Measurements from ENCODE around the gene TGFBR3. TPM values are rescaled to one million over a fixed set of nuclear protein-coding genes. Genes with fewer than 3 reads are reported as not detected.

Gene TGFBR3
- total RNA-seq, 1 donor from 2014 or later: 69.2 TPM

DNA sequence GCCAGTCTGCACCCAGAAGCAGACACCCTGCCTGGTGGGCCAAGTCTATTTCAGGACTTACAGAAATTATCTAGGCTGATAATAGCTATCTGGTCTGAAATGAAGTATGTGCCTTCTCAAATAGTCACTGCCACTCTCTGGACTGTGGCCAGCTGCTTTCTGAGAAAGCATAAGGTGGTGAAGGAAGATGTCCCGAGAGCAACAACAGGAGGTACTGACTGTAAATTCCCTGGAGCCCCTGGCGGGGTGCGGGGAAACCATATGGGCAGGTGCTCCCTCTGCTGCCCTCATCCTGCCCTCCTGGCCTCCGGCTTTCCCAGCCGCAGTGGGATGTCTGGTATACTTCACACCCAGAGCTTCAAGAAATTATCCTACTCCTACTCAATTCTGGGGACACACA, 86.8 kb downstream of the TGFBR3 start:
- DNase-seq: no peak

DNA sequence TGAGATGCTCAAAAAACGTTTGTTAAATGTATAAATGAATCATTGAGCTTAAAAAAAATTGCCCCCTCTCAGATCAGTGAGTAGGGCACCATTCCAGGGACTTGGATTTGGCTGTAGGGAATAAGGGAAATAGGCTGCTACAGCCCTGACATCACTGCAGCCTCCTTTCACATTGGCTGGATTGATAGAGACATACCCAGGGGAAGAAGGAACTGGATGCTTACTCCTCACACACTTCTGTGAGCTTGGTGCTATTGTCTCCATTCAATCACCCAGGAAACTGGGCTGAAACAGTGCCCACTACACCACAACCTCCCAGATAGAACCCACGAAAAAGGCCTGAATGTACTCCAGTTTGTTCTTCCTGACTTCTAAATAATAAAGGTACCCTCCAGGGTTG, 87.2 kb downstream of the TGFBR3 start:
- DNase-seq: no peak

DNA sequence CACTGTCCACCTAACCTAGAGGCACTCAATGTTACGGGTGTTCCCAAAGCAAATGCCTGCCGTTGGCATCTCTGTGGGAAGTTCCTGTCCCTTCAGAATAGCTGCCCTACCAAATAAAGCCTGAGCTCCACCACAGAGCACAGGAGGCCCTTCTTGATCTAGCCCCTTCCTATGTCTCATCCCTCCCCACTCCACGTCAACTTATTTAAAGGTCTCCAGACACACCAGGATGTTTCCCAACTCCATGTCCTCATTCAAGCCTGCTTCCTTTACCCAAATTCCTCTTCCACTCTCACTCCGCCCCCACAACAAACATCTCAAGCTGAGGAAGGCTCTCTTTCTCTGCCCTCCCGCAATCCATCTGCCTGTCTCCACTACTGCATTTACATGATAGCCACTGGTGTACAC, 87.7 kb downstream of the TGFBR3 start:
- DNase-seq: no peak

DNA sequence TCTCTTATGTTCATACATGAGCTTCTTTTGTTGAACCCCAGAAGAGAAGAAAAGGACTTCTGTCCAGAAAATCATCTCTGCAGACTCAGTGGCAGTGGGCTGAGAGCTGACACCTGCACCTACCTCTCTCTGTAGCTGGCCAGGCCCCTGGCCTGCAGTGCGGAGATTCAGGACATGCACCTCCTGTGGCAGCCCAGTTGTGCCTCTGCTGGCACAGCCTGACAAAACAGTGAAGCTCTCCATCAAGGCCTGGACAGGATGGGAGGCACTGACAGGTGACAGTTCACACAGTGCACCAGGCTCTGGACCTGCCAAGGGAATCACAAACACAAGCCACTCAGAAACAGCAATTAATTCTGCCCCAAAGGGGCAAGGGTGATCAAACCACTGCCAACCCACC, 88.8 kb downstream of the TGFBR3 start:
- no peak for DNase-seq

DNA sequence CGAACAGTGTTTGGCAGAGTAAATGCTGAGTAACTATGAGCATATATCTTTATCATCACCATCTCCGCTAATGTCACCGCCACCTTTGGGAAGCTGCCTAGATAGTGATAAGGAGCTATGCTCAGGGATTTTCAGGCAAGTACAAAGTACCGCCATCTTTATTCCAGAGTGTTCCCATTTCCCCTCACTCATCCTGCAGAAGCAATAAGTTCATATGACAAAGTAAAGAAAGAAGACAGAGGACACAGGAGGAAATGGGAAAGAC, 89.6 kb downstream of the TGFBR3 start:
- no peak for DNase-seq

DNA sequence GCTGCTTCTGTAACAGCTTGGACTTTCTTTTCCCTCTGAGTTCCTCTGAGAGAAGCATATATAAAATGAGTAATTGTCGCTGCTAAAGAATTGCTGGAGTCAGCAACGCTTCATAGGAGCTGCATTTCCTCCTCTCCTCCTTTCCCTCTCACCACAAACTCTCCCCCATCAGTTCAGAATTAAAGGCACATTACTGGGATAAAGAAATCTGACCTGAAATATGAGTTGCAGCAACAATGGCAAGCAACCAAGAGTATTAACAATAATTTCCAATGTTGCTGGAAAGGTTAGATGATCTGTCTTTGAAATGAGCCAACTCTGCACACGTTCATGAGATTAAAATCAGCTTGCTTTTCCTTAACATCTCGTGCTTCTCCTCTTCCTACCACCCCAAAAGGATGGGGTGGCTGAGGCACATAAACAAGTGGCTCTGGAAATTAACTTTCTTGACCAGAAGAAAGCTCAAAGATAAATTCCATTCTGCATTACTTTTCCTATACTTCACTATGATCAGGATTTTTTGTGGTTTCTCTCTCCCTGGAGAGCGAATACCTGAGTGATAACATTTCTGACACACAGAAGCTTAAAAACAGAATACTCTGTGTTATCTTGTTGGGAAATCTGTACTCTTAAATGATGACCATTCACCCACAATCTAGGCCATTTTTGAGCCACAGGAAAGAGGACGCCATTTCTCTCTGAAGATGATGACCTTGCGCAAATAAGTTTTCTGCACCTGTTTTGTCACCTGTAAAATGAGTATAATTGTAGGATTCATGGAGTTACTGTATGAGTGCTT, 90.2 kb downstream of the TGFBR3 start:
- peak; percentile 76 for DNase-seq

DNA sequence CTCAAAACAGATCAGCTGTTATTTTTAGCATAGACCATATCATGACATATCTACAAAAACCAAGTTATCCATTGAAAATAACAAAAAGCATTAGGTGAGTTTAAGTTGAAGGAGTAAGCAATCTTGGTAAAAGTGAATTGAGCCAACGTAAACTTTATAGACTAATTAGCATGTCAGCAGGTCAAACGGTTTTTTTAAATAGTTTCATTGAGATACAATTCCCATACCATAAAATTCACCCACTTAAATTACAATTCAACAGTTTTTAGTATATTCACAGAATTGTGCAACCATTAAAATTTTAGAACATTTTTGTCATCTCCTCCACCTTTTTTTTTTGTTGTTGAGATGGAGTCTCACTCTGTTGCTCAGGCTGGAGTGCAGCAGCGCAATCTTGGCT, 92.1 kb downstream of the TGFBR3 start:
- DNase-seq: no peak

DNA sequence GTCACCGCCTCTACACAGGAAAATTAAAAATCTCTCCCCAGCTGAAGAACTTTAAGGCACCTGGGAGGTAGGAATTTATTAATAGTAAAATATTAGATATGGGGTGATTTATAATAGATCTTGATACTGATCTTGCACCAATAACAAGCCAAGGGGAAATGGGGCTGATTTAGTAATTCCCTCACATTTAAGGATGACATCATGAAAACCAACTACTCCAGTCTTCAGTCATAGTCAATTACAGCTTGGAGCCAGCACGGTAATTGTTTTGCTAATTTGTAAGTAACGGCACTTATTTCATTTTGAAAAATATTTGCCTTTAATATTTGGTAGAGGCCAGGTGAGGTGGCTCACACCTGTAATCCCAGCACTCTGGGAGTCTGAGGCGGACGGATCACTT, 92.8 kb downstream of the TGFBR3 start:
- DNase-seq: no peak

DNA sequence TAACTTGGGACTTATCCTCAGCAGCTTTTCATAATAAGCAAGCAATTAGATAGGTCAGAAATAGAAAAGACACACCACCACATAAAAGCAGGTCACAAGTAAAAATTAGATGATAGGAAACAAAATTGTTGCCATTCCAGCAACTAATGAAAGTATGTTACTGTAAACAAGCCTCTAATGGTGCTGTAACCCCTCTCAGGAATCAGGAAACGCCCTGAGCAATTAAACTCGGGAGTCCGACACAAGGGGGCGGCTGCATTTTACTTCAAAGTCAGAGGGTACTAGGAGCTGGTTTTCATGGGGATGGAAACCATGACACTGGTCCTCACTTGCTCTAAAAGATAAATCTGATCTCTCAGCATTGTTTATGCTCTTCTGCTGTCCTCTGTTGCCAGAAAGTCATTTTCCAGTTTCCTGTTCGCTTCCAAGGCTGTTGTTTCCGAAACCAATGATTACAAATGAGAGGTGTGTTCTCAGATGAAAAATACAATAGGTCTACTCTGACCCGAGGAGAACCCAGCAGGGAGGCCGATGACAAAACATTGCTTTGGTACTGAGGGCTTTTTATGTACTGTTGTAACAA, 93.4 kb downstream of the TGFBR3 start:
- DNase-seq: no peak

DNA sequence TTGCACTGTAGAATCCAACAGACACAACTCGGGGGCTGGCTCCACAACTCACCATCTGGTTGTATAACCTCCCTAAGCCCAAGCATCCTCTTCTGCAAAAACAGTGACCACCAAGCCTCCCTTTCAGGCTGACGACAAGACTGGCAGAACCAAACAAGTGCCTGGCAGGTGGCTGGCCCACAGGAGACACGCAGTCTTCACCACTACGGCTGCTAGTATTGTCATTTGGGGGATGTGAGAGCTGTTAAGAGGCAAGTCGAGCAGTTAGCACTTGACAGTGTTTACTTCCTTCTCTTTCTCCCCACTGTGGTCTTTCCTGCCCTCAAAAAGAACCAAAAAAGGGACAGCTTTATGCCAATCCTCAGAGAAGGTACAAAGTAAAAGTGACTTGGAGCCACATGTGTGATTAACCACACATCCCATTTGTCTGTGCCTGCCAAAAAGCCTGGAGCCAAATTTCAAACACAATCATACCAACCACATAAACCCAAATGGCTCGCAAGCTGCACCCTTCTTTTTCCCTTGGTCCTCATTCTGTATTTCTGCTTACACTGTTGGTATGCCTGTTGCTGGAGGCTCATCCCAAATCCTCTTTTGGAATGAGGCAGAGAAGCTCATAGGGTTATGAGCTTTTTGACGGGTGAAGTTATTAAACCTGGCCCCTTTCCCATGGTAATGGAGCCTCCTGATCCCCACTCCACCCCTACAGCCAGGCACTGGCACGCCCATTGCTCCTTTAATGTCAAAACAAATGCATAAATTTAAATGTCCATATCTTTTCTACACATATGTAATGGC, 94.1 kb downstream of the TGFBR3 start:
- no peak for DNase-seq

DNA sequence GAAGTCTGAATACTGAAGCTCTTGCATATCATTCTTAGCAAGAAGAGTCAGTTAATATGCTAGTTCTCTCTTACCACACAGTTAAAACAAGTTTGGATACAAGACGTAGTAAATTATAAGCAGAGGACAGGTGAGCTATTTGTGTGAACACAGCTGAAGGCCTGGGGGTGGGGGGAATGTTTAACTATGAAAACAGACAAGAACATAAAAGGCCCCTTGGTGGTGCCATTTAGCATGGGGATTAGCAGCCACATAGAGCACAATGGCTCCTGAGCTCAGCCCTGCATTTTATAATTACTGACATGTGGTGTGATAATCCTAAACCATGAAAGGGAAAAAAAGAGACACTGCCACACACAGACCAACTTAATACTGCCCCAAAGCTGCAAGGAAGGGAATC, 94.8 kb downstream of the TGFBR3 start:
- peak; percentile 63 for DNase-seq

DNA sequence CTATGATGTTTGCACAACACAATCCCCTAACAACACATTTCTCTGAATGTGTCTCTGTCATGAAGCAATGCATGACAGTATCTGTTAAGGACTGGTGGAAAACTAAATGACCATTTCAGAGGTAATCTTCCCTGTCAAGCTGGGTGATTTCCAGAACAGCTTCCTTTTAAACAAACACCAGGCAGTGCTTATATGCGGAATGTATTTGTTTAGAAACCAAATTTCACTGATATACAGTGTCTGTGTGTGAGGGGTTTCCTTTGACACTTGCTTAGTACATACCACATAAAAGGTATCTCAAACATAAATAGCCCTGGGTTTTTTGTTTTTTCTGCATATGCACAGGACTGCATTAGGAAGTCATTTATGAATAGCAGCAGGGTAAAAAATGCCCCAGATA, 95.6 kb downstream of the TGFBR3 start:
- no peak for DNase-seq

DNA sequence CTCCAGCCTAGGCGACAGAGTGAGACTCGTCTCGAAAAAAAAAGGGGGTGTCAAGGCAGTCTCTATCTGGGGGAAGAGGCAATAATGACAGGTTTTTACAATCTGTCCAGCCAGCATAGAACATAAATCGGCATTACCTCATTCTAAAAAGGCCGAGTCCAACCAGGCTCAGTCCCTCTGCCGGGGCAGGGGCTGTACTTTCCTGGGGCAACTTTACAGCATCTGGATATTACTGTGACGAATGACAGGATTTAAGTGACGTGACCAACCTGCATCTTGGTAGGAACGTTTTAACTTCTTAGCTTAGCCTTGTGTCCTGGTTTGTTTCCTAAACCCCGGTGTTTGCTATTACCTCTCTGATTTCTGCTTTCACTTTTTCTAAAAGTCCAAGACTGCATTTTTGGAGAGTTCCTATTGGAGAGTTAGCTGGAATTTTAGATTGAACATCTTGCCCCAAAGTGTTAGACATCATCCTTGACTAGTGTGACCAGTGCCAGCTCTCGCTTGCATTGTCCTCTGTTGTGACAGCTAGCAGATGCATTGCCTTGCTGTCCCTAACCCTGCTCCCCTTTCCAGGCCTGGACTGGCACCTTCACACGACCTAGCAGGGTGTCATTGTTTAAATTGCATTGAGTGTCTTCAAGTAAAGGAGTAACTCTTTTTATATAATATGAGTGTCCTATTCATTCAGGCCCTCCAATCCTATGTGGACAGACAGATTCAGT, 96.5 kb downstream of the TGFBR3 start:
- no peak for DNase-seq

DNA sequence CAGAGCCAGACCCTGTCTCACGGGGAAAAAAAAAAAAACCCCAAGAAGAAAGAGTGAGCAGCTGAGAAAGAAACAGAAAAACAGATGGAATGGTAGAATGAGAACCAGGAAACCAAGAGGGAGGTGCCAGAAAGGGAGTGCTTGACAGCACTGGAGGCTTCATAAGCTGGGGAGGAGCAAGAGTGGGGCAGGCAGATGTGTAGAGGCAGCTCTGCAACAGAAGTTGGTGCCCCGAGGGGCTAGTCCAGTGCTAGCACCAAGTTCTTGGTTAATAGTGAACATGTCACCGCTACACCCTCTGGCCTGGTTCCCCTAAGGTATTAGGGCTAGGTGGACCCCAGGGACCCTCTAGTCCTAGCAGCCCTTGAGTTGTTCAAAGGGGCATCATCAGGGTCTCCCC, 98.0 kb downstream of the TGFBR3 start:
- no peak for DNase-seq

DNA sequence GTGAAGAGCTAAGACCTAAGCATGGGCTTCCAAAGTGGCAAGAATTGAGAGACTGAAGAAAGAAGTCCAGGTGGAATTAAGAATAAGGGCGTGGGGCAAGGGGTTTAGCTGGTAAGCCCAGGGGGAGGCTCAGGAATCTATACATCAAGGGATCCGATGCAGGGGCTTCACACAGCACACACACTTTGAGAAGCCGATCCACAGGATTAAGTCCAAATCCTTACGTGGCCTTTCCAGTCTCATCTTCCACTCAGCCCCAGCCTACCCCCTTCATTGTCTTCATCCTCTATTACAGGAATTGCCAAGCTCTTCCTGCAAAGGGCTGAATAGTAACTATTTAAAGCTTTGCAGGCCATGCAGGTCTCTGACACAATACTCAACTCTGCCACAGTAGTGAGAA, 101.3 kb downstream of the TGFBR3 start:
- DNase-seq: no peak

DNA sequence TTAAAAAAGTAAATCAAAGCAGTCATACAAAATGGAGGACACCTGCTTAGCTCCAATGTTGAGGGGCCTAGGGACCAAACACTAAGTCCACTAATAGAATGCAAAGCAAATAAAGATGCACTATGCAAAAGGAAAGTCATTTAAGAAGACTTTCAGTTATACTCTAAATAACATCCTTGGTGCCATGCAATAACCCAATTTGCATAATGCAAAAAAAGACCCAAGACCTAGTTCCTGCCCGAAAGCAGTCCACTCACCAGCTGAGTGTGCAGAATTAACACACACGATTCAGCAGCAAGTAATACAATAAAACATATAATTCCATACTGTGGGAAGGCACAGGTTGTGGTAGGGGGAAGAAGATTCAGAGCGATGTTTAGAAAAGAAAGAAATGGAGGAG, 101.8 kb downstream of the TGFBR3 start:
- DNase-seq: no peak

DNA sequence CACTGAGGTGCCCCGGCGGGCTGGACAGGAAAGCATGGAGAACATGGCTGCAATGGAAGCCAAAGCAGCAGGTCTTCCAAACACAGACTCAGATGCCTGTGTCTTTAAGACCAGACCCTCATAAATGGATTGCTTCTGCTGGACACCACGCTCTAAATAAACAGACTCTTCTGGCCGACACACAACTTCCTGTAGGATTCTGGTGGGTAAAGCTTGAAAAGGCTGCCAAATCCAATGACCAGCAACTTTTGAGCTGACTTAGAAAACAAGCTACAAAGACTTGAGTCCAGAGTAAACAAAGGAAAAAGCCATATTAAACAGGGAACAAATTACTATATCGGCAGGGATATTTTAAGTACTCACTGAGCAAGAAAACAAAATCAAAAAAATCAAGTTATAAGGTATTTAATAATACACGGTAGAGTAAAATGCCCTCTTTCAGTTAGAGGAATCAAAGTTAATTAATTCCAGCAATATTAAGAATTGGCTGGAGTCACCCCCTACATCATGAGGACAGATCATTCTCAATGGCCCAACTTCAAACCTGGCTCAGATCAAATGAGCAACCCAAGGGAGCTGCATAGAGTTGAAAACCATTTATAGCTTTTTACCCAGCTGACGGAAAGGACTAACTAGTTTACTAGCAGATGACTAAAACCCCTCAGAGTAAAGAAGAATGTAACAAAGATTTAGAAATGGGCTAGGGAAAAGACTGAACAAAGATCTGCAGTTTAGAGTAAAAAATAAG, 102.4 kb downstream of the TGFBR3 start:
- DNase-seq: no peak

DNA sequence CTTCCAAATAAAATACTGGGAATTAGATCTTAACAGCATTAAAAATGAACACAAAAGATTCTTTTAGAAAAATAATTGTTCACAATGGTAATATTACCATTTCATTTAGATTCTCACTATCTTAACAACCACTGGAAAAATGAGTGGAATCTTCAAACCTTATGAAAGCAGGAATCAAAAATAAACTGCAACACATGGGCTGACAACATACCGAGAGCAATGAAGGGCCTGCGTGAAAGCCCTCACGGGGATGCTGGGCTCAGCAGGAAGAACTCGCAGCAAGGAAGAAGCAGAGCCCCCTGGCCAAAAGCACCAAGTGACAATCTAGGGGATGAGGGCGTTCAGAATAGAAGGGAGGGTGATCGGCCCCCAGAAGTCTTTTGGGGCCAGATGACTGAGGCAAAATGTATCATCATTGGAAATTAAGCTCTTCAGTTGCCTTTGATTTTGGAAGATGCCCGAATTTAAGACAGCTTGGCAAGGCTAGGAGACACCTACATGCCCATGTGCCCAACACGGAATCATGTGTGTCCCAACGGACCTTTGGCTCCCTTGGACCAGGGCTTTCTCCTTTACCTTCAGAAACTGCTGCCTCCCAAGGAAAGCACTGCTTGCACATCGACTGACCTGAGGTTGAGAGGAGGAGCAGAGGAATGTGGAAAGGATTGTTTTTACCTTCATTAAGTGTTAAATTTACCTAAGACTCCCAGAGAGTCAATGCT, 103.9 kb downstream of the TGFBR3 start:
- no peak for DNase-seq

DNA sequence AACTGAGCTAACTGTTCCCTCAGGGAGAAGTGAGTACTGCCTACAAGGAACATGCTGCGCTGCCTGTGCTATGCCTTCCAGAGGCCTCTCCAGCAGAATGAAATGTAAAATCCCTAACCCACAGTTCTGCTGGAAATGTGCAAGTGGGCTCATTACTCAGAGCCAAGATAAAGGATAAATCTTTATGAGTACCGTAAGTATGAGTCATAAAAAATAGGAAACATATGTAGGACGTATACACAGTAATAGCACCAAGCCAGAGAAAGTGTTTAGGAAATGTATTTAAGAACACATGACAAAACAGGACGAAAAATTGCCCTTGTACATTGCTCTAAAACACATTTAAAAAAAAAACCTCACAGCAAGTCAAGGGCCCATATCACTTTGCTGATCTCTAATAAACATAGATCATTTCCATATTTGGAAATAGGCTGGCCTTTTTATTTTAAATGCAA, 104.6 kb downstream of the TGFBR3 start:
- peak; percentile 72 for DNase-seq

DNA sequence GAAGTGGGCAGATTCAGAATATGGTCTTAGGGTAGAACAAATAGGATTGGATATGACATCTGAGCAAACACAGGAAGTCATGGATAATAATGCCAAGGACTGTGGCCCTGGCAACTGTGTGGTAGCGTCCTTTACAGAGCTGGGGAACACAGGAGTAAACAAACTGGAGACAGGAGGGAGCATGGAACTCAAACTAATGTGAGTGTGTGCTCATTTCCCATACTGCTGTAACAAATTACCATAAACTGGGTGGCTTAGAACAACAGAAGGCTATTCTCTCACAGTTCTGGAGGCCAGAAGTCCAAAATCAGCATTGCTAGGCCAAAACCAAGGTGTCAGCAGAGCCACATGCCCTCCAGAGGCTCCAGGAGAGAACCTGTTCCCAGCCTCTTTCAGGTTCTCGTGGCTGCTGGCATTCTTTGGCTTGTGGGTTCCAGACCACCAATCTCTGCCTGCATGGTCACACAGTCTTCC, 106.4 kb downstream of the TGFBR3 start:
- DNase-seq: no peak

DNA sequence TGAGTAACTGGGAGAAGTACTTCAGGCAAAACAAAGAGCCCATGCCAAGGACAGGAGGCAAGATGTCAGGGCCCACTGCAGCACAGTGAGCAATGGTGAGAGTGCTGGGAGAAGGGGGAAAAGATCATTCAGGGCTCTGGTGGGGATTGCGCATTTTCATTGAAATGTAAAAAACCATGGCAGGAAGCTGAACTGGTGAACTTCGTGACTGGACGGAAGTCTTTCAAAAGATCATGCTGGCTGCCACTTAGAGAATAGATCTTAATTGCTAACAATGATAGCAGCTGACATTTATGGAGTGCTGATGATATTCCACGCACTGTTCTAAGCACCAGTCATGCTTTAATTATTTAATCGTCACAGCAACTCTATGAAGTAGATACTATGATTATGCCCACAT, 107.0 kb downstream of the TGFBR3 start:
- DNase-seq: no peak
